HCT116 (cell line): ENCODE data around the gene PROSER3. TPM values are rescaled to one million over a fixed set of nuclear protein-coding genes. Genes with fewer than 3 reads are reported as not detected.

Experiments used
- ATAC-seq: fragments of 200-7000 bp; cut with Tn5 transposase; 2 replicates; pipeline ENCODE4 v1.9.1; 2020; ENCODE audit warnings: mild to moderate bottlenecking, moderate library complexity
- BruUV-seq: library from RNA; stranded (reverse); fragments of 400-500 nt; replicated peaks from 2 replicates; lab custom pipeline; 2021; lab: Mats Ljungman, UMichigan
- CTCF ChIA-PET: fragments of 300-600 bp; sonication (Branson Sonifier 250); formaldehyde crosslinking; loops from one replicate; lab custom pipeline; 2021; ENCODE audit warnings: antibody characterized with exemption; lab: Charles Lee
- POLR2A ChIA-PET: fragments of 300-600, 350-600 bp; sonication (Branson Sonifier 250); formaldehyde crosslinking; loops from one replicate; lab custom pipeline; 2021; ENCODE audit warnings: antibody characterized with exemption; lab: Charles Lee
- RAD21 ChIA-PET, 2 experiments: fragments of 300-600 bp; sonication (Branson Sonifier 250); formaldehyde crosslinking; loops; one replicate each; lab custom pipeline; 2023; ENCODE audit warnings: low total read pairs in 2 of 2; ENCODE audit not compliant: uncharacterized antibody in 2 of 2, unreplicated experiment in 2 of 2, low non-redundant PET in 1 of 2; lab: Charles Lee
- DNase-seq: peaks from one replicate; pipeline ENCODE4 v3.0.0-alpha.2; 2010; ENCODE audit warnings: low read depth, low spot score
- H2AFZ ChIP-seq: fragments of 200-600 bp; shearing (Covaris generic), sonication (generic); 2 replicates; pipeline ENCODE4 v1.6.1; 2017; ENCODE audit warnings: low read depth, mixed run types, mixed read lengths, antibody characterized with exemption, low read length; ENCODE audit not compliant: poor library complexity, severe bottlenecking
- H3K27ac ChIP-seq: 2 replicates; pipeline ENCODE4 v1.5.1; 2012; ENCODE audit warnings: low read depth, low read length
- H3K27me3 ChIP-seq: fragments of 200-600 bp; sonication (generic); 2 replicates; pipeline ENCODE4 v1.6.1; 2016; ENCODE audit warnings: mixed run types, low read length, mixed read lengths; ENCODE audit not compliant: insufficient read depth
- H3K36me3 ChIP-seq, 2 experiments: fragments of 200-500 bp in 1 of 2; fragments of 200-600 bp in 1 of 2; sonication (Bioruptor generic) in 1 of 2; sonication (generic) in 1 of 2; 2 replicates each; pipeline versions ENCODE4 v1.5.1 to v1.6.1; 2014 to 2016; ENCODE audit warnings: low read length in 2 of 2, inconsistent platforms in 1 of 2, mixed read lengths in 1 of 2, mixed run types in 1 of 2; ENCODE audit not compliant: insufficient read depth in 2 of 2, control insufficient read depth in 1 of 2
- H3K4me1 ChIP-seq, 2 experiments: fragments of 200-600 bp in 1 of 2; sonication (generic) in 1 of 2; 2 replicates each; pipeline versions ENCODE4 v1.5.1 to v1.6.1; 2012 to 2017; ENCODE audit warnings: low read length in 2 of 2, inconsistent platforms in 1 of 2, mild to moderate bottlenecking in 1 of 2, mixed read lengths in 1 of 2, mixed run types in 1 of 2, moderate library complexity in 1 of 2; ENCODE audit not compliant: insufficient read depth in 2 of 2, control insufficient read depth in 1 of 2
- H3K4me2 ChIP-seq: fragments of 200-600 bp; sonication (generic); 2 replicates; pipeline ENCODE4 v1.6.1; 2017; ENCODE audit warnings: mixed run types, low read length, mixed read lengths
- H3K4me3 ChIP-seq, 2 experiments: fragments of 200-600 bp in 1 of 2; sonication (generic) in 1 of 2; replicated peaks in 1 of 2; 2 replicates each; pipeline ENCODE4 v1.5.1; 2011 to 2016; ENCODE audit warnings: low read length in 2 of 2, control low read depth in 1 of 2, low read depth in 1 of 2, mild to moderate bottlenecking in 1 of 2, mixed read lengths in 1 of 2, mixed run types in 1 of 2
- H3K79me2 ChIP-seq: fragments of 200-600 bp; sonication (generic); 2 replicates; pipeline ENCODE4 v1.6.1; 2017; ENCODE audit warnings: mild to moderate bottlenecking, mixed run types, low read length, moderate library complexity, mixed read lengths; ENCODE audit not compliant: insufficient read depth
- H3K9ac ChIP-seq: fragments of 200-600 bp; sonication (generic); 2 replicates; pipeline ENCODE4 v1.6.1; 2016; ENCODE audit warnings: low read length, mixed read lengths
- H3K9me2 ChIP-seq: fragments of 200-600 bp; sonication (generic), shearing (Covaris generic); 2 replicates; pipeline ENCODE4 v1.6.1; 2017; ENCODE audit warnings: mixed run types, mild to moderate bottlenecking, moderate library complexity; ENCODE audit not compliant: insufficient read depth
- H3K9me3 ChIP-seq, 2 experiments: fragments of 200-500 bp in 1 of 2; fragments of 200-600 bp in 1 of 2; sonication (Bioruptor generic) in 1 of 2; sonication (generic) in 1 of 2; 2 replicates each; pipeline ENCODE4 v1.6.1; 2014 to 2017; ENCODE audit warnings: low read length in 2 of 2, mixed read lengths in 2 of 2, inconsistent platforms in 1 of 2, low read depth in 1 of 2, mild to moderate bottlenecking in 1 of 2, mixed run types in 1 of 2, moderate library complexity in 1 of 2; ENCODE audit not compliant: control insufficient read depth in 1 of 2, insufficient read depth in 1 of 2
- H4K20me1 ChIP-seq: fragments of 200-600 bp; sonication (generic), shearing (Covaris generic); 2 replicates; pipeline ENCODE4 v1.6.1; 2017; ENCODE audit warnings: mixed run types, mild to moderate bottlenecking, moderate library complexity; ENCODE audit not compliant: insufficient read depth
- CBX3 ChIP-seq: IDR thresholded peaks from 2 replicates; pipeline ENCODE4 v1.6.1; 2012; ENCODE audit warnings: low read depth
- EZH2 ChIP-seq: fragments of 200-600 bp; sonication (generic); IDR thresholded peaks from 2 replicates; pipeline ENCODE4 v1.6.1; 2017; ENCODE audit warnings: antibody characterized with exemption, mixed run types
- FOSL1 ChIP-seq: IDR thresholded peaks from 2 replicates; pipeline ENCODE4 v1.6.1; 2012; ENCODE audit warnings: low read depth
- POLR2A ChIP-seq: IDR thresholded peaks from 2 replicates; pipeline ENCODE4 v1.7.0; 2011; ENCODE audit warnings: borderline replicate concordance; ENCODE audit not compliant: insufficient read depth, insufficient read length; ENCODE audit errors: extremely low read depth
- POLR2AphosphoS5 ChIP-seq: IDR thresholded peaks from 2 replicates; pipeline ENCODE4 v1.6.1; 2011; ENCODE audit warnings: mild to moderate bottlenecking, low read depth, low read length, moderate library complexity
- SP1 ChIP-seq: IDR thresholded peaks from 2 replicates; pipeline ENCODE4 v1.6.1; 2012; ENCODE audit warnings: low read depth
- TCF7L2 ChIP-seq: IDR thresholded peaks from 2 replicates; pipeline ENCODE4 v1.7.0; 2011; ENCODE audit warnings: borderline replicate concordance, inconsistent platforms; ENCODE audit not compliant: insufficient read depth, insufficient read length; ENCODE audit errors: extremely low read depth
- YY1 ChIP-seq: IDR thresholded peaks from 2 replicates; pipeline ENCODE4 v1.6.1; 2011; ENCODE audit warnings: low read length, low read depth, moderate library complexity, mild to moderate bottlenecking; ENCODE audit not compliant: insufficient replicate concordance; ENCODE audit errors: extremely low read depth
- ZFX ChIP-seq: fragments of 450-650 bp; IDR thresholded peaks from 2 replicates; pipeline ENCODE4 v1.6.1; 2017
- ZNF274 ChIP-seq: fragments of 200-500 bp; sonication (Bioruptor generic); IDR thresholded peaks from 2 replicates; pipeline ENCODE4 v1.6.1; 2014; ENCODE audit warnings: mild to moderate bottlenecking, low read depth, low read length, inconsistent platforms
- intact Hi-C: fragments of 100-400 bp; cut with micrococcal nuclease; formaldehyde crosslinking; loops from 2 replicates; pipeline ENCODE4 v1.10.0; 2022
- total RNA-seq: library from RNA; stranded (reverse); gene quantifications from one replicate; pipeline ENCODE4 v1.2.1, GENCODE V29; 2021; ENCODE audit not compliant: unreplicated experiment
- TF ChIP-seq, protein P1 (sequence below): IDR thresholded peaks from 2 replicates; pipeline ENCODE4 v1.6.1; 2011; ENCODE audit warnings: mild to moderate bottlenecking, low read length, moderate library complexity; ENCODE audit not compliant: insufficient replicate concordance; ENCODE audit errors: extremely low read depth

Gene PROSER3
- total RNA-seq, 1 experiment from 2014 or later = 42.5 TPM

DNA sequence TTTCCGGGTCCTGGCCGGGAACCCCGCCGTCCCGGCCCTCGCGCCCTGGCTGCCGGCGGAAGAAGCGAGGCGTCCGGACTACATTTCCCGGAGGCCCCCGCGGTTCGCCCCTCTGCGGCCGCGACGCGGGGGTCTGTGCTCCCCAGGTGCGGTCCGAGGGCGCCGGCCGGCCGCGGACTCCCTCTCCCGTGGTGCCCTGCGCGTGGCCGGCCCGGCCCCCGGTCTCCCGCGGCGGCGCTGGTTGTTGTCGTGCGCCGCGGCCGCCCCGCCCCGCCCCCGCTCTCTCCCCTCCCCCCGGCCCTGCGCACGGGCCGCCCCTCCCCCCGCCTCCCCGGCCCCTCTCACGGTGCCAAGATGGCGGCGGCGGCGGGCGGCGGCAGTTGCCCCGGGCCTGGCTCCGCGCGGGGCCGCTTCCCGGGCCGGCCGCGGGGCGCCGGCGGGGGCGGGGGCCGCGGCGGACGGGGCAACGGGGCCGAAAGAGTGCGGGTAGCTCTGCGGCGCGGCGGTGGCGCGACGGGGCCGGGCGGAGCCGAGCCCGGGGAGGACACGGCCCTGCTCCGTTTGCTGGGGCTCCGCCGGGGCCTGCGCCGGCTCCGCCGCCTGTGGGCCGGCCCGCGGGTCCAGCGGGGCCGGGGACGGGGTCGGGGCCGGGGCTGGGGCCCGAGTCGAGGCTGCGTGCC lies 40.2 kb upstream of the PROSER3 start, which contains the start of gene KMT2B:
Gene KMT2B (plus strand): TSS at position 339 of the 680 bp plus-strand sequence. CDS start 16 bp downstream, at position 355.
- TF ChIP-seq POLR2AphosphoS5 = no peak
- peak; percentile 90 for TF ChIP-seq ZFX
- no peak for TF ChIP-seq FOSL1
- TF ChIP-seq EZH2 = no peak
- no peak for TF ChIP-seq TCF7L2
- TF ChIP-seq CBX3 = no peak
- TF ChIP-seq SP1 = no peak
- peak; percentile 87 for TF ChIP-seq YY1
- no peak for TF ChIP-seq ZNF274
- TF ChIP-seq, protein P1, sequence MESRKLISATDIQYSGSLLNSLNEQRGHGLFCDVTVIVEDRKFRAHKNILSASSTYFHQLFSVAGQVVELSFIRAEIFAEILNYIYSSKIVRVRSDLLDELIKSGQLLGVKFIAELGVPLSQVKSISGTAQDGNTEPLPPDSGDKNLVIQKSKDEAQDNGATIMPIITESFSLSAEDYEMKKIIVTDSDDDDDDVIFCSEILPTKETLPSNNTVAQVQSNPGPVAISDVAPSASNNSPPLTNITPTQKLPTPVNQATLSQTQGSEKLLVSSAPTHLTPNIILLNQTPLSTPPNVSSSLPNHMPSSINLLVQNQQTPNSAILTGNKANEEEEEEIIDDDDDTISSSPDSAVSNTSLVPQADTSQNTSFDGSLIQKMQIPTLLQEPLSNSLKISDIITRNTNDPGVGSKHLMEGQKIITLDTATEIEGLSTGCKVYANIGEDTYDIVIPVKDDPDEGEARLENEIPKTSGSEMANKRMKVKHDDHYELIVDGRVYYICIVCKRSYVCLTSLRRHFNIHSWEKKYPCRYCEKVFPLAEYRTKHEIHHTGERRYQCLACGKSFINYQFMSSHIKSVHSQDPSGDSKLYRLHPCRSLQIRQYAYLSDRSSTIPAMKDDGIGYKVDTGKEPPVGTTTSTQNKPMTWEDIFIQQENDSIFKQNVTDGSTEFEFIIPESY = no peak
- TF ChIP-seq POLR2A = no peak
- TF ChIP-seq, all 23 proteins: peak for 2
- H3K27ac ChIP-seq = peak within 1 kb of the TSS; percentile 85
- peaks cover 16 to 24% of the 10 kb centered on the region in 2 experiments; a peak in 3 of 4 replicates for H3K36me3 ChIP-seq
- intact Hi-C loops = loop anchor here (1.0 to 10.0 kb wide), 4 partner anchors 169 to 363 kb away; partner anchors contain the start of gene FFAR3
- POLR2A ChIA-PET = no interaction called here
- peak within 1 kb of the TSS; percentile 89 to 94 for H3K4me3 ChIP-seq
- H3K9me3 ChIP-seq = no peaks in the 10 kb centered on the region
- RAD21 ChIA-PET = no interaction called here
- no peaks in the 10 kb centered on the region for H3K27me3 ChIP-seq
- H3K79me2 ChIP-seq = peaks cover 40% of the 10 kb centered on the region
- CTCF ChIA-PET = interaction anchor here (1.3 kb wide), 1 partner anchor 213 kb away, joined by 4 read pairs; no protein-coding TSS in a partner anchor
- H3K9me2 ChIP-seq = no peaks in the 10 kb centered on the region
- no peak for DNase-seq
- H4K20me1 ChIP-seq = no peaks in the 10 kb centered on the region
- peak within 1 kb of the TSS; percentile 91 for H3K9ac ChIP-seq
- peak within 1 kb of the TSS; percentile 28 for H2AFZ ChIP-seq
- H3K4me1 ChIP-seq = peaks cover 16 to 31% of the 10 kb centered on the region in 2 experiments
- BruUV-seq = no TSS peak
- peak within 1 kb of the TSS; percentile 86 for H3K4me2 ChIP-seq
- ATAC-seq = peak; percentile 2
